ENCODE results near the gene RALGAPA1.

DNA sequence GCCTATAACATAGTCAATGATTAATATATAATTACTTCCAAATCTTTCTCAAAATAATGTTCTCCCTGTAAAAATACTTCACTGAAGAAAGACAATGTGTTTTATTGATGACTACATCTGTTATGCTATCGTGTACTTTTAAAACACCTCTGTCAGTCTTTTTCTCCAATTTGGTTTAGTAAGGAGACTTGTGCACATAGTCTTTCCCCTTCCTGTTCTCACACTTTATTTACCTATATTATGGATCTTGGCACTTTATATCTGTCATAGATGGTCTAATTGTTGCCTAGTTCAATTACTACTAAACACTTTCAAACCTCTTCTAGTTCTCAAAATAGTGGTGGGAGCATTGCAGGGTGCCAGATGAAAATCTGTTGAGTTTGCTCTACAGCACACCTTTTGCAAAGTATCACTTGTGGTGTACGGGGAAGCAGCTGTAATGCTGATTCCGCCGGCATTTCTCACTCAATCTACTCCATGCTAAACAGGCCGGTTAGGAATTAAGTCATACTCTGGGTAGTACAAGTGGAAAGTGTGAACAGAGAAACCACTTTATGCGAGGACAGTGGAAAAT, 276.2 kb downstream of the RALGAPA1 start:
- no peak for TF ChIP-seq CTCF (IDR thresholded peaks at IDR 0.05)
- no peak for TF ChIP-seq POLR2A (IDR thresholded peaks at IDR 0.05)

All from upper lobe of left lung (tissue), 4 donors.